ENCODE results near the gene CPA2. TPM values are rescaled to one million over a fixed set of nuclear protein-coding genes. Genes with fewer than 3 reads are reported as not detected.

The CPA2 gene
- total and polyA plus RNA-seq, 2 donors from 2014 or later: not detected

GRCh38 chr7:130293521-130293920 lies 26.9 kb downstream of the CPA2 start:
- Histone ChIP-seq H3K4me3 (ENCODE audit: low read length in 3 of 3) (no peak overlapping the region), H3K27ac (ENCODE audit: low read depth in 2 of 2, low read length in 2 of 2) (no peak overlapping the region), H3K9me3 (ENCODE audit: control insufficient read depth in 2 of 3, insufficient read depth in 1 of 3, low read length in 3 of 3) (no peaks in the 10 kb centered on the region), H3K4me1 (ENCODE audit: control insufficient read depth in 2 of 3, insufficient read depth in 2 of 3, low read depth in 1 of 3, low read length in 3 of 3) (no peaks in the 10 kb centered on the region), H3K36me3 (ENCODE audit: control insufficient read depth in 2 of 3, insufficient read depth in 3 of 3, low read length in 3 of 3) (no peaks in the 10 kb centered on the region), H3K9ac (ENCODE audit: low read length in 3 of 3) (no peak overlapping the region), H3K27me3 (ENCODE audit: control insufficient read depth, insufficient read depth, low read length) (no peaks in the 10 kb centered on the region)
- DNase-seq: peak in 1 of 5 donors; percentile 16
- intact Hi-C loops (cut with DNase I): no loop called here
- TF ChIP-seq CTCF (IDR thresholded peaks at IDR 0.05; ENCODE audit: borderline replicate concordance, extremely low read depth, insufficient read depth): no peak
- no peak for FAIRE-seq

GRCh38 chr7:130294314-130294713 lies 27.7 kb downstream of the CPA2 start:
- H3K27ac ChIP-seq (ENCODE audit: low read depth in 2 of 2, low read length in 2 of 2): no peak overlapping the region
- no peak overlapping the region for H3K9ac ChIP-seq (ENCODE audit: low read length in 3 of 3)
- no peaks in the 10 kb centered on the region for H3K4me1 ChIP-seq (ENCODE audit: control insufficient read depth in 2 of 3, insufficient read depth in 2 of 3, low read depth in 1 of 3, low read length in 3 of 3)
- intact Hi-C loops (cut with DNase I): no loop called here
- DNase-seq: no peak
- no peaks in the 10 kb centered on the region for H3K27me3 ChIP-seq (ENCODE audit: control insufficient read depth, insufficient read depth, low read length)
- no peak overlapping the region for H3K4me3 ChIP-seq (ENCODE audit: low read length in 3 of 3)
- no peaks in the 10 kb centered on the region for H3K9me3 ChIP-seq (ENCODE audit: control insufficient read depth in 2 of 3, insufficient read depth in 1 of 3, low read length in 3 of 3)
- H3K36me3 ChIP-seq (ENCODE audit: control insufficient read depth in 2 of 3, insufficient read depth in 3 of 3, low read length in 3 of 3): no peaks in the 10 kb centered on the region
- no peak for TF ChIP-seq CTCF (IDR thresholded peaks at IDR 0.05; ENCODE audit: borderline replicate concordance, extremely low read depth, insufficient read depth)
- FAIRE-seq: no peak

DNA sequence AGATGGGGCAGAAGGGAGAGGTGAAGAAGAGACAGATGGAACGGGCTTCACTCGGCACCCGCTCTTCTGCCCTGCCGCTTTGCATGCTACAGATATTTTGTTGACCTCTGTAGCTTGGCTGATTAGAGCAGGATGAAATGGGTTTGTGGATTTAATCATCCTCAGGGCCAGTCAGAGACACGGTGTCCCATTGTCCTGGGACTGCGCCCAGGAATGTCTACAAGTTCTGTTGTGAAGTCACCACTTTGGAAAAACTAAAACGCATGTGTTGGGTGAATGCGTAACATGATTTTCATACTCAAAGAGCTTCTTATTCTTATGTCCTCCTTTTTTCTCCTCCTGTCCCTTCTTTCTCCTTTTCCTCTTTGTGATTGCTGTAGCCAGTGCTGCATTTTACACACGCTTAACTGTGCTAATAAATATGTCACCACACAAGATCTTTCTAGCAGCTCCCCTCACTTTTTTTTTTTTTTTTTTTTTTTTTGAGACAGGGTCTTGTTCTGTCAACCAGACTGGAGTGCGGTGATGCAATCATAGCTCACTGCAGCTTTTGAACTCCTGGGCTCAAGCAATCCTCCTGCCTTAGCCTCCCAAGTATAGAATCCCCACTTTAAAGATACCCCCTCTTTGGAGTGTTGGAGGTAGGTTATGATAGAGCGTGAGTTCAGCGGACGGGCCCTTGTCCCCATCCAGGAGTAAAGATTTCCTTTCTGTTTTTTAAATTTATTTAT lies 29.7 kb downstream of the CPA2 start:
- Histone ChIP-seq H3K9ac (ENCODE audit: low read length in 3 of 3) (no peak overlapping the region), H3K4me3 (ENCODE audit: low read length in 3 of 3) (no peak overlapping the region), H3K27me3 (ENCODE audit: control insufficient read depth, insufficient read depth, low read length) (no peaks in the 10 kb centered on the region), H3K9me3 (ENCODE audit: control insufficient read depth in 2 of 3, insufficient read depth in 1 of 3, low read length in 3 of 3) (no peaks in the 10 kb centered on the region), H3K27ac (ENCODE audit: low read depth in 2 of 2, low read length in 2 of 2) (no peak overlapping the region), H3K36me3 (ENCODE audit: control insufficient read depth in 2 of 3, insufficient read depth in 3 of 3, low read length in 3 of 3) (no peaks in the 10 kb centered on the region), H3K4me1 (ENCODE audit: control insufficient read depth in 2 of 3, insufficient read depth in 2 of 3, low read depth in 1 of 3, low read length in 3 of 3) (no peaks in the 10 kb centered on the region)
- no peak for DNase-seq
- TF ChIP-seq CTCF (IDR thresholded peaks at IDR 0.05; ENCODE audit: borderline replicate concordance, extremely low read depth, insufficient read depth): no peak
- intact Hi-C loops (cut with DNase I): no loop called here
- no peak for FAIRE-seq

All from kidney (tissue), 14 donors.